ENCODE measurements around the gene SLC16A13. TPM values are rescaled to one million over a fixed set of nuclear protein-coding genes. Genes with fewer than 3 reads are reported as not detected.
"Not testable (repeated sequence)": the region's sequence is repeated elsewhere in the genome, so short reads cannot be mapped to it uniquely, and the experiment has no call there.

Gene SLC16A13
- total and polyA plus RNA-seq, 7 experiments from 2014 or later = 1.8 to 20.9 (median 4.4) TPM

DNA sequence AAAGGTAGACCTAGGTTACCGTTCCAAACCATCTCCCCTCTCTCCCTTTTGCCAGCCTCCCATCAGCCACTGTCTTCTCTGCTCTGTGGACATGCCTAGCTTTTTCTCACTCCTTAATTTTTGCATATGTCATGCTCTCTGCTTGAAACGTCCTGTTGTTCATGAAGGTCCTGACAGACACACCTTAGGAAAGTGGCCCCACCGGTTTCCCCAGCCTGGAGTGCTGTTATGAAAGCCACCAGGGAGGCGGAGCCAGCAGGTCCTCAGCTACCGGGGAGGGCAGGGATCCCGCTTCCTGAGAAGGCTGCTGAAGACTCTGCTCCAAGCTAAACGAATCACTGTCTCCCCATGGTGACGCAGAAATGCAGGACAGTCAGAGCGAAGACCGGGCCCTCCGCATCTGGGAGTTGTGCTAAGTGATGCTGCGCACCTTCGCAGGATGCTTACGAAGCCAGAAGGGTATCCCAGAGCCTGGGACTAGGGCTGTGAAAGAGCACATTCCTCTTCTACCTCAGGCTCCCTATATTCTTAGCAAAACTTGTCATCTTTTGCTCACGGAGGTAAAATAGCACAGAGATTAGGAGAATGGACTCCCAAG lies 10.4 kb downstream of the SLC16A13 start:
- peak overlapping the region; percentile 74 for H3K27ac ChIP-seq (ENCODE audit: low read depth, low read length)
- peak in 3 of 9 donors; percentile 33 to 48 (median 42) for DNase-seq

DNA sequence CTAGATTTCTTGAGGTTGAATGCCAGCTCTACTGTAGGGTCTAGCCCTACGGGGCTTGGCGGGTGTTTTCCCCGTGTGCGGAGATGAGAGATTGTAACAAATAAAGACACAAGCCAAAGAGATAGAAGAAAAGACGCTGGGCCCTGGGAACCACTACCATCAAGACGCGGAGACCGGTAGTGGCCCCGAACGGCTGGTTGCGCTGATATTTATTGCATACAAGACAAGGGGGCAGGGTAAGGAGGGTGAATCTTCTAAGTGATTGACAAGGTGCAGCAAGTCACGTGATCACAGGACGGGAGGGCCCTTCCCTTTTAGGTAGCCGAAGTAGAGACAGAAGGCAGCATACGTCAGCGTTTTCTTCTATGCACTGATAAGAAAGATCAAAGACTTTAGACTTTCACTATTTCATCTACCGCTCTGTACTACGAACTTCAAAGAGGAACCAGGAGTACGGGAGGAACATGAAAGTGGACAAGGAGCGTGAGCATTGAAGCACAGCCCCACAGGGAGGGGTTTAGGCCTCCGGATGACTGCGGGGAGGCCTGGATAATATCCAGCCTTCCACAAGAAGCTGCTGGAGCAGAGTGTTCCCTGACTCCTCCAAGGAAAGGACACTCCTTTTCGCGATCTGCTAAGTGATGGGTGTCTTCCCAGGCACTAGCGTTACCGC lies 11.0 kb downstream of the SLC16A13 start:
- Mint-ChIP-seq H3K4me1 (peaks cover 0 to 46% (median 31%) of the 10 kb centered on the region in 7 donors), H3K4me3 (peak overlapping the region; percentile 78 to 91 (median 86)), H3K27ac (peak overlapping the region; percentile 69 to 96 (median 92)), H3K27me3 (peaks cover 0 to 32% (median 0%) of the 10 kb centered on the region in 5 donors)
- CTCF ChIA-PET = interaction anchor here (0.5 to 6.4 kb wide), 12 partner anchors 10 to 1190 kb away, joined by 3 to 145 read pairs (median 9); partner anchors contain the start of gene SLC16A13
- peak; percentile 43 to 92 (median 78) for DNase-seq
- H3K27ac ChIP-seq (ENCODE audit: low read depth, low read length) = peak overlapping the region; percentile 74
- intact Hi-C loops (cut with micrococcal nuclease) = loop anchor here (1.0 to 10.0 kb wide), 8 partner anchors 12 to 788 kb away; partner anchors contain the start of genes KDM6B (in 1 of the 2) and RNASEK (in 1 of the 2)
- H3K4me3 ChIP-seq (ENCODE audit: low read length) = peak overlapping the region; percentile 66
- POLR2A ChIA-PET = interaction anchor here (0.8 to 2.6 kb wide), 14 partner anchors 9 to 640 kb away, joined by 3 to 28 read pairs (median 6); partner anchors contain the start of genes DVL2, GABARAP, PHF23 and SLC16A13
- not testable (repeated sequence) for H3K36me3 ChIP-seq (ENCODE audit: control insufficient read depth in 2 of 3, insufficient read depth in 3 of 3, low read length in 3 of 3); H3K9me3 Mint-ChIP-seq; H3K9me3 ChIP-seq (ENCODE audit: control insufficient read depth in 2 of 3, low read length in 3 of 3); H3K36me3 Mint-ChIP-seq; H3K27me3 ChIP-seq (ENCODE audit: control insufficient read depth in 2 of 2, insufficient read depth in 2 of 2, low read length in 2 of 2)
- ATAC-seq = peak; percentile 41
- peaks cover 25 to 27% of the 10 kb centered on the region in 2 donors for H3K4me1 ChIP-seq (ENCODE audit: control insufficient read depth in 2 of 2, insufficient read depth in 2 of 2, low read length in 2 of 2)

More for the DNA sequence above, 10.4 kb downstream of the SLC16A13 start:
- H3K4me1 ChIP-seq (ENCODE audit: control insufficient read depth in 2 of 2, insufficient read depth in 2 of 2, low read length in 2 of 2) = peaks cover 27 to 30% of the 10 kb centered on the region in 2 donors
- peak overlapping the region; percentile 66 for H3K4me3 ChIP-seq (ENCODE audit: low read length)
- Mint-ChIP-seq H3K4me1 (peaks cover 0 to 52% (median 35%) of the 10 kb centered on the region in 7 donors), H3K4me3 (peak overlapping the region; percentile 78 to 91 (median 86)), H3K36me3 (no peaks in the 10 kb centered on the region), H3K27ac (peak overlapping the region; percentile 69 to 96 (median 92)), H3K27me3 (peaks cover 0 to 36% (median 0%) of the 10 kb centered on the region in 5 donors), H3K9me3 (no peaks in the 10 kb centered on the region)
- H3K27me3 ChIP-seq (ENCODE audit: control insufficient read depth in 2 of 2, insufficient read depth in 2 of 2, low read length in 2 of 2) = no peaks in the 10 kb centered on the region
- ChIA-PET CTCF (interaction anchor here (0.5 to 6.4 kb wide), 18 partner anchors 10 to 1584 kb away, joined by 3 to 145 read pairs (median 4); partner anchors contain the start of genes MYH10 and SLC16A13), POLR2A (interaction anchor here (0.6 to 2.6 kb wide), 23 partner anchors 9 to 1665 kb away, joined by 3 to 28 read pairs (median 4); partner anchors contain the start of genes DVL2, GABARAP, PHF23 and RNASEK)
- intact Hi-C loops (cut with micrococcal nuclease) = loop anchor here (1.0 to 10.0 kb wide), 8 partner anchors 11 to 789 kb away; partner anchors contain the start of genes KDM6B (in 1 of the 2) and RNASEK (in 1 of the 2)
- no peaks in the 10 kb centered on the region for H3K36me3 ChIP-seq (ENCODE audit: control insufficient read depth in 2 of 3, insufficient read depth in 3 of 3, low read length in 3 of 3)
- no peaks in the 10 kb centered on the region for H3K9me3 ChIP-seq (ENCODE audit: control insufficient read depth in 2 of 3, low read length in 3 of 3)
- ATAC-seq = peak; percentile 26

DNA sequence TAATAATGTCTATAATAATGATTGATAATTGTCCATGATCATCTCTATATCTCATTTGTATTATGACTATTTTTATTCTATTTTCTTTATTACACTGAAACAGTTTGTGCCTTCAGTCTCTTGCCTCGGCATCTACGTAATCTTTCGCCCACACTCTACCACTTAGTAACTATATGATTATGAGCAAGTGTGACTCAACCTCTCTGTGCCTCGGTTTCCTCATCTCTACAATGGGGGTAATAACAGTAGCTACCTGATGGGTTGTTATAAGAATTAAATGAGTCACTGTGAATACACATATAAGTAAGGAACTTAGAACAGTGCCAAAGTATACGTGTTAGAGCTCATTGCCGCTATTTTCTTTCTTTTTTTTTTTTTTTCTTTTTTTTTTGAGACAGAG lies 11.8 kb downstream of the SLC16A13 start:
- Mint-ChIP-seq H3K36me3 (no peaks in the 10 kb centered on the region), H3K27me3 (peaks cover 0 to 28% (median 0%) of the 10 kb centered on the region in 5 donors), H3K9me3 (no peaks in the 10 kb centered on the region), H3K4me3 (peak overlapping the region in 8 of 10 donors; percentile 9 to 91 (median 62)), H3K4me1 (peaks cover 0 to 39% (median 28%) of the 10 kb centered on the region in 7 donors), H3K27ac (peak overlapping the region in 6 of 9 donors; percentile 73 to 95 (median 91))
- ChIA-PET POLR2A (interaction anchor here (0.6 to 1.0 kb wide), 3 partner anchors 10 to 640 kb away, joined by 3 to 7 read pairs (median 4); partner anchors contain the start of gene TP53), CTCF (interaction anchor here (2.7 to 6.4 kb wide), 4 partner anchors 11 to 249 kb away, joined by 16 to 145 read pairs (median 28); partner anchors contain the start of gene SLC16A13)
- ATAC-seq = no peak
- intact Hi-C loops (cut with micrococcal nuclease) = loop anchor here in 1 of 2 donors (2.0 to 10.0 kb wide), 4 partner anchors 35 to 787 kb away; partner anchors contain the start of genes KDM6B and RNASEK
- Histone ChIP-seq H3K9me3 (ENCODE audit: control insufficient read depth in 2 of 3, low read length in 3 of 3) (no peaks in the 10 kb centered on the region), H3K4me1 (ENCODE audit: control insufficient read depth in 2 of 2, insufficient read depth in 2 of 2, low read length in 2 of 2) (peaks cover 25% of the 10 kb centered on the region in 2 donors), H3K27me3 (ENCODE audit: control insufficient read depth in 2 of 2, insufficient read depth in 2 of 2, low read length in 2 of 2) (no peaks in the 10 kb centered on the region), H3K27ac (ENCODE audit: low read depth, low read length) (peak overlapping the region; percentile 74), H3K36me3 (ENCODE audit: control insufficient read depth in 2 of 3, insufficient read depth in 3 of 3, low read length in 3 of 3) (no peaks in the 10 kb centered on the region), H3K4me3 (ENCODE audit: low read length) (no peak overlapping the region)
- no peak for DNase-seq

GRCh38 chr17:7048968-7049367 lies 13.2 kb downstream of the SLC16A13 start:
- peaks cover 0 to 20% (median 0%) of the 10 kb centered on the region in 5 donors for H3K27me3 Mint-ChIP-seq
- H3K9me3 ChIP-seq (ENCODE audit: control insufficient read depth in 2 of 3, low read length in 3 of 3) = no peaks in the 10 kb centered on the region
- ATAC-seq = no peak
- DNase-seq = no peak
- no peak overlapping the region for H3K27ac ChIP-seq (ENCODE audit: low read depth, low read length)
- no peaks in the 10 kb centered on the region for H3K27me3 ChIP-seq (ENCODE audit: control insufficient read depth in 2 of 2, insufficient read depth in 2 of 2, low read length in 2 of 2)
- peaks cover 12% of the 10 kb centered on the region in 2 donors for H3K4me1 ChIP-seq (ENCODE audit: control insufficient read depth in 2 of 2, insufficient read depth in 2 of 2, low read length in 2 of 2)
- intact Hi-C loops (cut with micrococcal nuclease) = loop anchor here in 1 of 2 donors (5.0 to 10.0 kb wide), 3 partner anchors 37 to 786 kb away; partner anchors contain the start of genes KDM6B and RNASEK
- H3K4me1 Mint-ChIP-seq = peaks cover 0 to 29% (median 21%) of the 10 kb centered on the region in 7 donors
- no peaks in the 10 kb centered on the region for H3K9me3 Mint-ChIP-seq
- POLR2A ChIA-PET = interaction anchor here (1.0 to 1.2 kb wide), 2 partner anchors 11 to 13 kb away, joined by 3 to 4 read pairs; partner anchors contain the start of gene SLC16A13
- CTCF ChIA-PET = interaction anchor here (0.9 to 6.3 kb wide), 4 partner anchors 9 to 136 kb away, joined by 3 to 47 read pairs (median 4); no protein-coding TSS in a partner anchor
- no peak overlapping the region for H3K4me3 ChIP-seq (ENCODE audit: low read length)
- H3K36me3 Mint-ChIP-seq = no peaks in the 10 kb centered on the region
- no peak overlapping the region for H3K4me3 Mint-ChIP-seq
- H3K27ac Mint-ChIP-seq = peak overlapping the region in 3 of 9 donors; percentile 33 to 58 (median 54)
- no peaks in the 10 kb centered on the region for H3K36me3 ChIP-seq (ENCODE audit: control insufficient read depth in 2 of 3, insufficient read depth in 3 of 3, low read length in 3 of 3)

DNA sequence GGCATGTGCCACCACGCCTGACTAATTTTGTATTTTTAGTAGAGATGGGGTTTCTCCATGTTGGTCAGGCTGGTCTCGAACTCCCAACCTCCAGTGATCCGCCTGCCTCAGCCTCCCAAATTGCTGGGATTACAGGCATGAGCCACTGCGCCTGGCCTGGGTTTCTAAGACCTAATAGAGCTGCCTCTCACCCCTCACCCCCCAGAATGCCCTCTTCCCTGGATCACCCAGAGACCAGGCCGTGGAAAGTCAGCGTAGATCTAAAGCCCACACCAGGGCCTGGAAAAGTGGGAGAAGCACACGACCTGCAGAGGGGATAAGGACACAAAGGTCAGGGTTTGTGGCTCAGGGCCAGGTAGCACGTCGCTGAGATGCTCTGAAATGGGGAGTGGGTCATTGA lies 14.8 kb downstream of the SLC16A13 start:
- H3K27me3 ChIP-seq (ENCODE audit: control insufficient read depth in 2 of 2, insufficient read depth in 2 of 2, low read length in 2 of 2); H3K9me3 Mint-ChIP-seq; DNase-seq; H3K36me3 Mint-ChIP-seq; H3K4me3 Mint-ChIP-seq; H3K27ac ChIP-seq (ENCODE audit: low read depth, low read length); H3K4me3 ChIP-seq (ENCODE audit: low read length); H3K27me3 Mint-ChIP-seq; ATAC-seq; POLR2A ChIA-PET; H3K36me3 ChIP-seq (ENCODE audit: control insufficient read depth in 2 of 3, insufficient read depth in 3 of 3, low read length in 3 of 3); intact Hi-C loops (cut with micrococcal nuclease); H3K9me3 ChIP-seq (ENCODE audit: control insufficient read depth in 2 of 3, low read length in 3 of 3): not testable (repeated sequence)
- peaks cover 0 to 22% (median 21%) of the 10 kb centered on the region in 7 donors for H3K4me1 Mint-ChIP-seq
- peak overlapping the region in 2 of 9 donors; percentile 12 to 19 for H3K27ac Mint-ChIP-seq
- CTCF ChIA-PET = interaction anchor here (0.6 to 6.3 kb wide), 3 partner anchors 40 to 90 kb away, joined by 5 to 47 read pairs (median 7); no protein-coding TSS in a partner anchor
- peaks cover 10 to 12% of the 10 kb centered on the region in 2 donors for H3K4me1 ChIP-seq (ENCODE audit: control insufficient read depth in 2 of 2, insufficient read depth in 2 of 2, low read length in 2 of 2)

GRCh38 chr17:7056386-7056785 lies 20.6 kb downstream of the SLC16A13 start:
- no peak overlapping the region for H3K4me3 ChIP-seq (ENCODE audit: low read length)
- CTCF ChIA-PET = interaction anchor here (0.7 to 1.7 kb wide), 2 partner anchors 80 to 96 kb away, joined by 3 to 5 read pairs; no protein-coding TSS in a partner anchor
- POLR2A ChIA-PET = no interaction called here
- ATAC-seq = no peak
- H3K9me3 ChIP-seq (ENCODE audit: control insufficient read depth in 2 of 3, low read length in 3 of 3) = no peaks in the 10 kb centered on the region
- Mint-ChIP-seq H3K4me1 (peaks cover 0 to 9% (median 4%) of the 10 kb centered on the region in 7 donors), H3K27me3 (peaks cover 0 to 5% (median 0%) of the 10 kb centered on the region in 5 donors), H3K27ac (no peak overlapping the region), H3K4me3 (no peak overlapping the region), H3K9me3 (no peaks in the 10 kb centered on the region), H3K36me3 (no peaks in the 10 kb centered on the region)
- intact Hi-C loops (cut with micrococcal nuclease) = no loop called here
- no peak overlapping the region for H3K27ac ChIP-seq (ENCODE audit: low read depth, low read length)
- H3K4me1 ChIP-seq (ENCODE audit: control insufficient read depth in 2 of 2, insufficient read depth in 2 of 2, low read length in 2 of 2) = no peaks in the 10 kb centered on the region
- no peaks in the 10 kb centered on the region for H3K27me3 ChIP-seq (ENCODE audit: control insufficient read depth in 2 of 2, insufficient read depth in 2 of 2, low read length in 2 of 2)
- H3K36me3 ChIP-seq (ENCODE audit: control insufficient read depth in 2 of 3, insufficient read depth in 3 of 3, low read length in 3 of 3) = no peaks in the 10 kb centered on the region
- no peak for DNase-seq

Measured in naive thymus-derived CD4-positive, alpha-beta T cell (primary cell).